Measurements from ENCODE around the gene CTR9.

Gene CTR9

GRCh38 chr11:10824888-10825287 is 73.8 kb downstream of the CTR9 start:
- DNase-seq: no peak

GRCh38 chr11:10828402-10828801 is 77.4 kb downstream of the CTR9 start:
- DNase-seq: no peak

GRCh38 chr11:10829139-10829538 is 78.1 kb downstream of the CTR9 start:
- DNase-seq: no peak
